Stimulated activated CD4-positive, alpha-beta T cell treated with anti-CD3 and anti-CD28 coated beads, Interleukin-1b, Interleukin-23, amount 100 ng/mL, for 24 hours (primary cell): ENCODE results near the gene TSKU.
A peak's percentile ranks its signal among the peaks of the same experiment; 100 is the strongest.

Experiments used
- DNase-seq, 4 experiments: peaks; one replicate each; pipeline ENCODE4 v3.0.0-alpha.2; 2020; ENCODE audit warnings: low read depth in 4 of 4, low spot score in 1 of 4

Gene TSKU

DNA sequence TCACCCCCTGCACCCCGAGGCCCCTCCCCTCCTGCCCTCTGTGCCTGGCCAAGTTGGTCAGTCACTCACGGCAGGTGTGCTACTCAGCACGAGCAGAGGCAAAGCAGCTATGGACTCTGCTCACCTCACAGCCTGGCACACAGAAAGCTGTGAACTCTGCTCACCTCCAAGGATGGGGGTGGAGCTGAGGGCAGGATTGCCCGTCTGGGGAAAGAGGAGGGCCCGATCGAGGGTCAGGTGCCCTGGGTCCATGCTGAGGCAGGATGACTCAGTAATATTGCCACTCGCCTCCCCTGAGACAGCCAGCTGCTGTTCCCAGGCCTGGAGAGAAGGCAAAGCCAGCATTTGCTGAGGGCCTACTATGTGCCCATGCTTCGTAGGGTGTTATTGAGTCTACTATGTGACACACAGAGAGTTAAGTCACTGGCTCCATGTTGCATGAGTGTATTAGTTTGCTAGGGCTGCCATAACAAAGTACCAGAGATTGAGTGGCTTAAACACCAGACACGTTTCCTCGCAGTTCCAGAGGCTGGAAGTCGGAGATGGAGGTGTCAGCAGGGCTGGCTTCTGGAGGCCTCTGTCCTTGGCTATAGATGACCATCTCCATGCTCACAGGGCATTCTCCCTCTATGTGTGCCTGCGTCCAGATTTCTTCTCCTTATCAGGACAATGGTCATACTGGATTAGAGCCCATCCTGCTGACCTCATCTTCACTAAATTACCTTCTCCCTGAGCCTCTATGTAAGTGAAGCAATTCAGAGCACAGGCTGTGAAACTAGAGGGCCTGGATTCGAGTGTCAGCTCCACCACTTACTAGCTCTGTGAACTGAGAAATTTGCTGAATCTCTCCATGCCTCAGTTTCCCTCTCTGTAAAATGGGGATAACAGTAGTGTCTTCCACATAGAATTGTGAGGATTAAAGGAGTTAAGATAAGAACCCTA lies 13.2 kb upstream of the TSKU start:
- DNase-seq = no peak

DNA sequence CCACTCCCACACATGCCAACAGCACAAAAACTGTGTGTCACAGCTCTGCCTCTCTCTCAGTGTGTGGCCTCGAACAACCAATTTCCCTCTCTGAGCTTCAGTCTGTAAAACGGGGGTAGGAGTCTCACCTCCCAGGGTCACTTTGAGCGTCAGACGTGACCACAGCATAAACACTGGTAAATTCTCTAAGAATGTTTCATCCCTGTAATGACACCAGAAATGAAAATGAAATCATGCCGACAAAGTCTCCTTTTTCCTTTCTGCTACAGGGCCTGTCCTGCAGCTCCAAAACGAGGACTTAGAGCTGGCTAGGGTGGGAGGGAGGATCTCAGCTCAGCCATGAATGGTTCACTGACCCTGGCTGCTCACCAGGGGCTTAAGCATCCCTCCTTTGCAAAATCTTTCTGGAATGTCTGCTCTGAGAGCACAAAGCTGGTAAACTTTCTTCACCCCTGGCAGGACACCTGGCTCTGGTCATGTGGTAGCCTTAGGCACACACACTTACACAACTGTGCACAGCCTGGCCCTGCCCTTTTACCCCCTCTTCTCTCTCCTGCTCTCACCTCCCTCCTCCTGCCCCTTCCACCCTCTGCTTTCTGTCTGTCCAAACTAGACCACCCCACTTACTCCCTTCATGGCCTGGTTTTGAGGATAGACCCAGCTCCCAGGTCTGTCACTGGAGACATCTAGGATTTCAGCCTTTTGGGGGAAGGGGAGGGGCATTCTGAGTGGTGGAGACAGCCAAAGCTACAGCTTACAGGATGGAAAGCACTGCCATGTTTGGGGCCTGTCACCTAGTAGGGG lies 12.3 kb upstream of the TSKU start:
- no peak for DNase-seq

DNA sequence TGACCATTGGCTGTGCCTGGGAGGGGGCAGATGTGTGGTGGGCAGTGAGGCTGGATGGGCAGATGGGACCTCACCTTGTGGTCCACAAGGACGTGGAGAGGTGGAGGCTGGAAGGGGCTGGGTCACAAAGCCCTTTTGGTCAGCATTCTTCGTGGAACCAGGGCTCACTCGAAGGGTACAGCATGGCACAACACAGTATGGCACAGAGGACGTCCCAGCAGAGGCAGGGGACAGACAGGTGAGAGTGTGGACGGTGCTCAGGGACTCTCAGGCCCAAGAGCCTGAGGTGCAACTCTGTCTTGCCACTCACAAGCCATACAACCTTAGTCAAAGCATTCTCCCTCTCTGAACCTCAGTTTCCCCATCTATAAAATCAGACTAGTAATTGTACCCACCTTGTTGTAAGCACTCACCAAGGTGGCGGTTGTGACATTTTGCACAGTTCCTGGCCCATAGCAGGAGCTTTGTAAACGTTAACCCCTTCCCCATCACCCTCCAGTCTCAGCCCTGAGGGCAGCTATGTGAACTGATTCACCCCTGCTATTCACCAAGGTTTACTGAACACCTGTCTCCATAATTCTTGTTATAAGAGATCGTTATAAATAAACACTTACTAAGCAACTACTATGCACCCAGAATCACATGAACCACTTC lies 11.6 kb upstream of the TSKU start:
- DNase-seq = no peak

DNA sequence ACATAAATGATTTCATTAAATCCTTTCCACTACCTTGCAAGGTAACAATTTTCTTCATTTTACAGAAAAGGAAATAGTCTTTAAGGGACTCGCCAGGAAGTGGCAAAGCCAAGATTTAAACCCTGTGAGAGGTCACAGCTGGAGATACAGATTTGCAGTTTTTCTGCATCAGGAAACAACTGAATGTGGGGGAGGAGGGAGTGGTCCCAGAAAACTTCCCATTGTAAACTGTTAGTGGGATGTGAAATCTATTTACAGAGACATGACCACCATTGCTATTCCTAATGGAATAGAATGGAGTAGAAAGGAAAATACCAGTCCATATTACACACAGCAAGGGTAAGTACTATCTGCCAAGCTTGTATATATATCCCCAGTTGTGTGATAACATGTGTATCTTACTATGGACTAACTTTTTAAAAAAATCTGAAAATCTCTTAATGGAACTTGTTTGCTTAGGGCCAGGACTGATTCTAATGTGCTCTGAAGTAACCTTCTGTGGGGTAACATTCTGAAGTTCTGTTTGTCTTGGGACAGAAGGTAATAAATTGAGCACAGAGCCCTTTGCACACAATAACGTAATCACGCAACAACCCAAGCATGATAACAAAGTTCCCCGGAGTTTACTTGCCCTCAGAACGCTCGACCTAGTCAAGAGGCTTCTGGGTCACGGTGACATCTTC lies 10.9 kb upstream of the TSKU start:
- no peak for DNase-seq

DNA sequence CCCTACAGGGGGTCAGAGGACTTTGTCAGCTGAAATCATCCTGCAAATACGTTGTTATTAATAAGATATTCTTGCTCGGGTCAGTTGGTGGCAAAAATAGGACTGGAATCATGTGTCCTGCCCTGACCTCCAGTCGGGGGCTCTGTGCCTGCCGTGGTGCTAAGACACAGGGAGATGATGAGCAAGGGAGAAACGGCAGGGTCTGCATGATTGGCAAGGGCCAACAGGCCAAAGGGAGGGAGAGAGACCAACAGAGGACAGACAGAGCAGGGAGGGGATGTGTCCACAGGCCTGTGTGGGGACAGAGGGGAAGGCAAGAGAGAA lies 10.4 kb upstream of the TSKU start:
- no peak for DNase-seq

DNA sequence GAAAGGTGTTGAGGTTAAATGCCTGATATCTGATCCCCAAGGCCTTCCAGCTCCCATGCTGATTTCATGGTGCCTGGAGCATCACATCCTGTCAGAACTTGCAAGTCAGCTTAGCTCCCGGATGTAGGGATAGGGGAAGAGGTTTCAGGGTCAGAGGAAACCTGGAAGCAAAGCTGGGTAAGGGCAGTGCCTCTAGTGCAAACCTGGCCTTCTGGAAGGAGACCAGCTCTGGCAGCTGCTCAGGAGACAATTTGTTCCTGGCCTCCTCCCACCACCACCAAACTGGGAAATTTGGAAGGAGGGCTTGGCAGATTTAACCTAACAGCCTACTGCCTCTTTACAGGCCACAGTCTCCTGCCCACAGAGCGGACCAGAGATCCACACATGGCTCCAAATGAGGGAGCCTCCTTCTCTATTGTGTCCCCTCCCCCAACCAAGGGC lies 9.2 kb upstream of the TSKU start:
- DNase-seq = no peak

DNA sequence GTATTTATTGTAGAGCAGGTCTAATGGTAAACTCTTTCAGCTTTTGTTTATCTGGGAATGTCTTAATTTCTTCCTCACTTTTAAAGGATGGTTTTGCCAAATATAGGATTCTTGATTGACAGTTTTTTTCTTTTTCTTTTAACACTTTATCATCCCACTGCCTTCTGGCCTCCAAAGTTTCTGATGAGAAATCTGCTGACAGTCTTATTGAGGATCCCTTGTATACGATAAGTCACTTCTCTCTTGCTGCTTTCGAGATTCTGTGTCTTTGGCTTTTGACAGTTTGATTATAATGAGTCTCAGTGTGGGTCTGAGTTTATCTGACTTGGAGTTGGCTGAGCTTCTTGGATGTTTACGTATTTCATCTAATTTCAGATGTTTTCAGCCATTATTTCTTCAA lies 6.7 kb upstream of the TSKU start:
- no peak for DNase-seq

DNA sequence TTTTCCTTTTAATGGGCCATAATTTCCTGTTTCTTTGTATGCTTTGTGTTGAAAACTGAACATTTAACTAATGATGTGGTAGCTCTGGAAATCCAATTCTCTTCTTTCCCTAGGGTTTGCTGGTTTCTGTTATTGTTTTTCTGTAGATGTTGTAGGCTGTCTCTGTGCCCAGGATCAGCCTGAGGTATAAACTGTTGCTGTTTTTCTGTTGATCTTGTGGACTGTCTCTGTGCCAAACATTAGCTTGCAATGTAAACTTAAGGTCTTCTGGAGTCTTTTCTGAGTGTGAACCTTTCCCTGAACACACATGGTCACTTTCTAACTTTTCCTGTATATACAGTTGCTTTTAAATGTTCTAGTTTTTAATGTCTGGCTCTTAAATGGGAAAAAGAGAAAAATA lies 5.9 kb upstream of the TSKU start:
- DNase-seq = no peak

DNA sequence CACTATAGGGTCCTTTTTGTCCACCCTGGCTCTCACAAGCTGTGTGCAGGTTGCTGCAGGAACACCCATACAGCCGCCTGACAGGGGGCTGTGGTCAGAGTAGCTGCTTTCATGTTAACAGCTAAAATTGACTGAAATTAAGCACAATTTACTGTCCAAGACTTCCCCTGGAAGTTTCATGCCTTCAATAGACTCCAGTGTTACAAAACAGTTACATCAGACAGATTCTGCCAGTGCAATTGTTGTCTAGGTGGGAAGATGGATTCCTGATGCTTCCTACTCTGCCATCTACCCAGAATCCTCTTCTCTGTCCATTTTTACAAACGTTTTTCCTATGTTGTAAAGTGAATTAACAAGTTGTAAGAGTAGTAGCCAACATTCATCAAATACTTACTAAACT lies 5.3 kb upstream of the TSKU start:
- no peak for DNase-seq

DNA sequence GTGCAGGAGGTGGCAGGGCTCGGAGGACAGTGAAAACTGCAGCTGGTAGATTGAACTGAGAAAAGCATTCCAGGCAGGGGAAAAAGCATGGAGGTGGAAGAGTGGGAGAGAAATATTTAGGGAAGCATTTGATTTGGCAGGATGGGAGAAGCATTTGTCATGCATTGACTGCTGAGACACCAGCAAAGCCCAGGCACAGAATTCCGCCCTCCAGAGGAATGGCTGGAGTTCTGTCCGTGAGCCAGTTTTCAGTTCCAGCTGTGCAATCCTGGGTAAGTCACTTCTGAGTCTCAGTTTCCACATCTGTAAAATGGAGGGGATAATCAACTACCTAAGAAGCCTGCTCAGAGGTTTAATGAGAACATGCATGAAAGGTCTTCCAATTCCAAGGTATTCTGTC lies 4.3 kb upstream of the TSKU start:
- DNase-seq = no peak

DNA sequence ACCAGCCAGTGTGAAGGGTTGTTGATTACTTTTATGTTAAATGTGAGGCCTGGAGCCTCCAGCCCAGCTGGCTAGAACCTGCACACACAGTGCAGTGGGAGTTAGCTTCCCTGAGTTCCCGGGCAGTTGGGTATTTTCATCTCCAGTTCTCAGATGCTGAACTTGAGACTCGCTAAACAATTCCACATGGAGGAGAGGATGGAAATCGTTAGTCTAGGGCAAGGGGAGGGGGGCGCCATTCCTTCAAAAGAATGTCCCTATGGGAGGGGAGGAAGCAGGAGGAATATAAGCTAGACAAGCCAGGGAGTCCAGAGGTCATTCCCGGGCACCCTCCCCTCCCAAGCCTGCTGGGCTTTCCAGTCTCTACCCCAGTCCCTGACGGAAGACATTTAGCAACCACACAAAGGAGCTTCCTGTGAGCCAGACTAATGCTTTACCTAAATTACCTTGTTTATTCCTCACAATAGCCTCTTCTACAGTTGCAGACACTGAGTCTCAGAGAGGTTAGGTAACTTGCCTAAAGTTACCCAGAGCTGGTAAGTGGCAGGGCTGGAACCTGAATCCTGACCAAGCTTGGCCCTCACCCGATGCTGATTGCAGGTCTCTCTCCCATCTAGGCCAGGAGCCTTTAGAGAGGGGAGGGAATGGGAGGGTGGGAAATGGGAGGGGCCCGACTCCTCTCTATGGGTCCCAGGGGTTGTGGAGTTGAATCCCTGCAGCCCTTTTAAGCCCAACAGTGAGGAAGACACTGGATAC lies 1.9 kb upstream of the TSKU start:
- DNase-seq = no peak

DNA sequence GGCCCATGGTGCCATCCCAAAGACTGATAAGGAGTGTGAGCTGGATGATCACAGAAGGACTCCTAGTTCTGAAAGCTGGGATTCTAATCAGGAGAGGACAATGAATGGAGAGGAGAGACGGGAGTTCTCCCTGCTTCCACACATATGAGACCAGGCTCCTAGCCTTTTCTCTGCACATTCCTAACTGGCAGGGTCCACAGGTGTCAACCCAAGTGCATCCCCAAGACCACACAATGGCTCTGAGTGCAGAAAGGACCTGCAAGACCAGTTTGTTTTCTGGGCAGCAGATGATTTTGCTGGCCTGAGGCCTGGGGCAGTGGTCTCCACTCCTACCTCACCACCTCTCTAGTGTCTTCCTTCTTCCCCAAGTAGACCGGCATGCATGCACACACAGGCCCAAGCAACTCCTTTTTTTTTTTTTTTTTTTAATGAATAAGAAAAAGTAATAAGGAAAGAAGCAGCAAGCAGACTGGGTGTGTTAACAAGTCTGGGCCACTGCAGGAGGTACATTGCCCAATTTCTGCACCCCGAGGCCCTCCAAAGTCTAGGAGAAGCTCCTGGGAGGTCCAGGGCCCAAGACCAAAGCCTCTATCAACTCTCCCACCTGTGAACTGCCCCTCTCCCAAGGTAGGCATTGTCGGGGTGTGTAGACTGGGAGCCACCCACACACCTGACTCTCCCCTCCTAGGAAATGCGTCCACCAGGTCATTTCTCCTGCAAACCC lies 1.2 kb upstream of the TSKU start:
- DNase-seq = no peak

DNA sequence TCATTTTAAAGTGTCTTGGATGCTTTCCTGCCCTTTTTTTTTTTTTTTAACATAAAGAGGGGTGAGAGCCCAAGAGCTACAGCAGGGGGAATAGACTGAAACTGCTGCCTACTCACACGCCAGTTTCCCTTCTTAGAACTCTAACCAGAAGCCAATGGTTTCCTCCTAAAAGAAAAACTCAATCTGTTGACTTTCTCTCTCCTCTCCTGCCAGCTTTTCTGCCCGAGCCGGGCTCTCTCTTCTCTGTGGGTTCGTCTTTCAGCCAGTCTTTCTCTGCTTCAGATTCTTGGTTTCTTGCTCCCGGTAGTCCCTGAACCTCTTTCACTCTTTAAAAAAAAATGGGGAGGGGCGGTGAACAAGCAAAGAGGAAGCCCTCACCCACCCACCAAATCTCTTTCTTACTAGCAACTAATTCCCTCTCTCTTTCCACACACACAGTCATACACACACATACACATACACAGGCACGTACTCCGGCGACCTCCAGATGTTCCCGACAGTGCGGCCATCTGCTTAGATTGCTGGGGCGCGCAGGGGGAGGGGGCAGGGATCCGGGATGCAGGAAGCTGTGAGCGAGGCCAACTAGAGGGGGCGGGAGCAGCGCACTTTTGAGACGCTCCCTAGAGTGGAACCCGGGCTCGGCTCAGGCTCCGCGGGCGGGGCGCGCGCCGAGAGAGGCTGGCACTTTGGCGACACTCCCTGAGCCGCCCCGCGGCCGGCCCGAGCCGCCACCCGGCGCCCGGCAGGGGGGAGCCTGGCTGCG lies 444 bp upstream of the TSKU start:
- peak in 1 of 4 experiments; percentile 58 for DNase-seq

DNA sequence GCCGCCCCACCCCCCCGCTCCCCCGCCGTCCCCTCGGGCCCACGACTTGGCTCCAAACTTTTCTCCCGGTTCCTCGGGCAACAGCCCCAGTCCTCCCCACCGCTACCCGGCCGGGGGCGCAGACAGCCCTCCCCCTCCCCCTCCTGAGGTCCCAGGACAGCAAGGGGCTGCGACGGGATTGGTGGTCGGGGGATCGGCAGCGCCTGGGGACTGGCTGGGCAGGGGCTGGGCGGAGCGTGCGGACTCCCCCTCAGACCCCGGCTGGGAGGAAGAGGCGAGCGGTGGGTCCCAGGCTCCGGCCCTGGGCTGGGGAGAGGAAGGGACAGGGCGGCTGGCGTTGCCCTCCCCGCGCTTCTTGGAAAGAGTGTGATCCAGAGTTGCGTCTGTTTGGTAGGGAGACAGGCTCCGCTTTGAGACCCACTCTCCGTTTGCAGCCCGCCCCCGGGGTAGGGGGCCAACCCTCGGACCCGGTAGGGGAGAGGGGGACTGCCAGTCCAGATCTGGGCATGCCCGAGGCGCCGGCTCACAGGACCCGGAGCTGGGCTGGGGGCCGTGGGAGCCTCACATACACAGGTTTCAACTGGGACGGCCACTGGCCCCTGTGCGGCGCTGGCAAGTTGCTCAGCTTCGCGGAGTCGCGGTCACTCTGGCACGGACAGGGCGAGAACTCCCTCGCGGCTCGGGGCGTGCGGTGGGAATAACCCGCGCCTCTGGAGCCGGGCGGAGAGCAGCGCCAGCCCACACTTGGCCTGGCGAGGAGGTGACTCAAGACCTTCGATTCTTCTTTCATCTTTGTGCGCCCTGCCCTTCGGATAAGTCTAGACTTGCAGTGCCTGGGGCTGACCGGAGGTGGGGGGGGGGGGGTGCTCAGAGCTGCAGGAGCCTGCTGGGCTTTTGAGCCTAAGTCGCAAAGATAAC lies 999 bp downstream of the TSKU start:
- no peak for DNase-seq

DNA sequence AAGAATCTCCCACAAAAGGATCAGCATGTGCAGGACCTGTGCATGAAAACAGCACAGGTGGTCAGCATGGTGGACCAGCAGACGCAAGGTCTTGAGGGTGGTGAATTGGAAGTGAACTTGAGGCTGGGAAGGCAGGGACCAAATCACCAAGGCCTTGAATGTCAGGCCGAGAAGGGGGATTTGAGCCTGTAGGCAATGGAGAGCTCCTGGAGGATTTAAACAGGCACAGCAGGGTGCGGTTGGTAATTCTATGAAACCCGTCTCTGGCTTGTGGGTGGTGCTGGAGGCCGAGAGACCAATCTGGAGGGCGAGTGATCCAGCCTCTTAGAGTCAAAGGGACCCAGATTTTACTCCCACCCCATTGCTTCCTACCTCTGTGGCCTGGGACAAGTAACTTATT lies 2.4 kb downstream of the TSKU start:
- DNase-seq = no peak

DNA sequence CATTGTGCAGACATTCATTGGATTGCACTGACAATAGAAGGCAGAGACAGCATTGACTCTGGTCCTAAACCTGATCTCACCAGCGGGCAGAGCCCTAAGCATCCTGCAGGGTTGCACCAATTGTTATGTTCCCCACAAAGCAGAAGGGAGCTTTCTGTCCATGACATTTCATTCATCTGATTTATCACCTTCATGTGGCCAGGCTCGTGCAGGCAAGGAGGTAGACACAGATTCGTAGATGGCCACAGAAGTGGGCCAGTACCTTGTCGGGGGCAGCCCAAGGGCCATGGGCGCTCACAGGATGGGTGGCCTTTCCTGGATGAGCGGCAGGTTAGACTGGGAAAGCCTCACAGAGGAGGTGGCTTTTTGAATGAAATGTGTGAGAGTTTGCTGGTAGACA lies 2.9 kb downstream of the TSKU start:
- no peak for DNase-seq

DNA sequence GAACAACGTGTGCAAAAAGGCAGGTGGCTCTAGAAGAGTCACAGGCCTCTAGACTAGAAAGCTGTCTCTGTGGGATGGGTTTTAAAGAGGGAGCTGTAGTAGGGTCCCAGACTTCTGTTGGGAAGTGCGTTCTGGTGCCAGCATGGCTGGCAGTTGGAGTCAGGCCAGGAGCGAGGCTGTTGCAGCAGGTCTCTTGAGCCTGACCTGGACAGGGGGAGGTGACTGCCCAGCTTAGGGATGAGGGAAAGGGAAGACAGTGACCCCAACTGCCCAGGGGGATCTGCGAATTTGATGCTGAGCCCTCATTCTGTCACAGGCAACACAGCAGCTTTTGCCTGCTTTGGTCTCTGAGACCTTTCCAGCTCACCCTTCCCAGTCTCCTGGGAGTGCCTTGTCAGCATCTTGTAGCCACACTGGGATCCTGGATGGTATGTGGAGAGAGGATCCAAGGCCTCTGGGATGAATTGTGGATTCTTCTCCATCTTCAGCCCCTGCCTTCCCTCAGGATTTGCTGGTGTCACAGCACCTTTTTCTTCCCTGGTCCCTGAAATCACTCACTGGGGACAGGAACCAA lies 3.4 kb downstream of the TSKU start:
- no peak for DNase-seq

DNA sequence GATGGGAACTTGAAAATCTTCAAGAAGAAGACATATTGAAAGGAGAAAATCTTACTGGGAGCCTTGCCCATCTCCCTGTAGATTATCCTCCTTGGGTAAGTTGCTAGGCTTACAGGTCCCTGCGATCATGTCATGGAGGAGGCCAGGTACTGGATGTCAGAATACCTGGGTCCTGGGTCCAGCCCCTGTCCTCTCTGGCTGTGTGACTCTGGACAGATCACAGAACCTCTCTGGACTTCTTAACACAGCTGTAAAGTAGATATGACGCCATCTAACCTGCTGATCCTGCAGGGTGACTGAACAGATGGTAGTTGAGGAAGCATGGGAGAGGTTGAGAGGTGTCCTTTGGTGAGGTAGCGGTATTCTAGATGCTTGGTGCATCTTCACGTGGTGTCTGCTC lies 4.1 kb downstream of the TSKU start:
- DNase-seq = no peak
